H1 (cell line): ENCODE results near the gene RALGAPB. TPM values are rescaled to one million over a fixed set of nuclear protein-coding genes. Genes with fewer than 3 reads are reported as not detected.

ENCODE experiments used
- CTCF ChIA-PET: fragments of 300-600 bp; sonication (Branson Sonifier 250); formaldehyde crosslinking; loops from one replicate; lab custom pipeline; 2021; ENCODE audit not compliant: partially characterized antibody; lab: Charles Lee
- POLR2A ChIA-PET: fragments of 300-600 bp; sonication (Branson Sonifier 250); formaldehyde crosslinking; loops from one replicate; lab custom pipeline; 2021; ENCODE audit warnings: inconsistent platforms; ENCODE audit not compliant: partially characterized antibody; lab: Charles Lee
- DNase-seq, 2 experiments: peaks; one replicate each; pipeline versions ENCODE4 v3.0.0 to v3.0.0-alpha.2; 2010 to 2022; ENCODE audit warnings: low spot score in 2 of 2, low read depth in 1 of 2, mixed read lengths in 1 of 2
- FAIRE-seq: peaks from 2 replicates; lab custom pipeline; 2011; peaks lifted over from hg19 to GRCh38; lab: Jason Lieb, UNC
- H2AFZ ChIP-seq: 2 replicates; pipeline ENCODE4 v1.8.1; 2012; ENCODE audit warnings: low read length, inconsistent platforms
- H2AK5ac ChIP-seq: 2 replicates; pipeline ENCODE4 v1.6.1; 2013; ENCODE audit warnings: low read depth, low read length
- H2BK120ac ChIP-seq: replicated peaks from 2 replicates; pipeline ENCODE3; 2013; ENCODE audit warnings: low read depth, low read length, inconsistent platforms
- H2BK12ac ChIP-seq: 2 replicates; pipeline ENCODE4 v1.6.1; 2013; ENCODE audit warnings: low read depth, low read length
- H2BK15ac ChIP-seq: 2 replicates; pipeline ENCODE4 v1.6.1; 2013; ENCODE audit warnings: low read length
- H2BK20ac ChIP-seq: 2 replicates; pipeline ENCODE4 v1.6.1; 2013; ENCODE audit warnings: low read length
- H2BK5ac ChIP-seq: 2 replicates; pipeline ENCODE4 v1.6.1; 2013; ENCODE audit warnings: low read depth, low read length
- H3K14ac ChIP-seq: 2 replicates; pipeline ENCODE4 v1.6.1; 2013; ENCODE audit warnings: inconsistent platforms; ENCODE audit not compliant: insufficient read length
- H3K18ac ChIP-seq: 2 replicates; pipeline ENCODE4 v1.6.1; 2013; ENCODE audit warnings: low read length; ENCODE audit errors: extremely low read depth
- H3K23ac ChIP-seq: 2 replicates; pipeline ENCODE4 v1.6.1; 2013; ENCODE audit warnings: inconsistent platforms; ENCODE audit not compliant: insufficient read length
- H3K23me2 ChIP-seq: 2 replicates; pipeline ENCODE4 v1.6.1; 2013; ENCODE audit warnings: low read depth, low read length
- H3K27ac ChIP-seq: 2 replicates; pipeline ENCODE4 v1.6.1; 2011; ENCODE audit warnings: low read depth, low read length, inconsistent platforms
- H3K27me3 ChIP-seq, 4 experiments: replicated peaks in 1 of 4; 1 replicate in 1 of 4; 2 replicates in 3 of 4; pipeline versions ENCODE4 v1.6.1 to v1.8.1; 2011 to 2013; ENCODE audit warnings: low read length in 3 of 4, mild to moderate bottlenecking in 3 of 4, inconsistent platforms in 2 of 4, mixed read lengths in 2 of 4, moderate library complexity in 1 of 4; ENCODE audit not compliant: control insufficient read depth in 3 of 4, insufficient read depth in 3 of 4; ENCODE audit errors: extremely low read depth in 1 of 4
- H3K36me3 ChIP-seq, 4 experiments: 2 replicates each; pipeline versions ENCODE4 v1.6.1 to v1.8.1; 2011 to 2013; ENCODE audit warnings: mild to moderate bottlenecking in 4 of 4, low read length in 3 of 4, moderate library complexity in 2 of 4, control low read depth in 1 of 4, inconsistent platforms in 1 of 4; ENCODE audit not compliant: insufficient read depth in 4 of 4, control insufficient read depth in 2 of 4
- H3K4ac ChIP-seq: replicated peaks from 2 replicates; pipeline ENCODE3; 2013; ENCODE audit warnings: low read length, low read depth, mixed read lengths, inconsistent platforms; ENCODE audit not compliant: insufficient read length
- H3K4me1 ChIP-seq, 4 experiments: replicated peaks in 1 of 4; 1 replicate in 1 of 4; 2 replicates in 3 of 4; pipeline versions ENCODE4 v1.6.1 to v1.8.1; 2011 to 2013; ENCODE audit warnings: low read length in 3 of 4, inconsistent platforms in 2 of 4, mixed read lengths in 1 of 4; ENCODE audit not compliant: insufficient read depth in 4 of 4, control insufficient read depth in 3 of 4
- H3K4me2 ChIP-seq, 2 experiments: 2 replicates each; pipeline versions ENCODE4 v1.6.1 to v1.8.1; 2011 to 2013; ENCODE audit warnings: low read depth in 2 of 2, low read length in 2 of 2, control low read depth in 1 of 2, inconsistent platforms in 1 of 2, mild to moderate bottlenecking in 1 of 2; ENCODE audit not compliant: insufficient read depth in 1 of 2
- H3K4me3 ChIP-seq, 4 experiments: fragments of 200-600, 300-600 bp in 1 of 4; sonication (generic), shearing (Covaris generic), sonication (Bioruptor Twin) in 1 of 4; 2 replicates each; pipeline versions ENCODE4 v1.5.1 to v1.8.1; 2011 to 2016; ENCODE audit warnings: low read length in 4 of 4, low read depth in 3 of 4, control low read depth in 2 of 4, inconsistent platforms in 2 of 4, mild to moderate bottlenecking in 2 of 4, mixed read lengths in 1 of 4, moderate library complexity in 1 of 4; ENCODE audit not compliant: insufficient read depth in 2 of 4; ENCODE audit errors: extremely low read depth in 1 of 4
- H3K56ac ChIP-seq: replicated peaks from 2 replicates; pipeline ENCODE3; 2013; ENCODE audit warnings: low read depth, mild to moderate bottlenecking, mixed read lengths, low read length, inconsistent platforms; ENCODE audit not compliant: insufficient read length
- H3K79me1 ChIP-seq: 2 replicates; pipeline ENCODE4 v1.6.1; 2013; ENCODE audit warnings: low read depth, low read length, control low read depth
- H3K79me2 ChIP-seq, 2 experiments: 2 replicates each; pipeline versions ENCODE4 v1.6.1 to v1.8.1; 2012 to 2013; ENCODE audit warnings: low read length in 2 of 2, mild to moderate bottlenecking in 2 of 2, inconsistent platforms in 1 of 2; ENCODE audit not compliant: insufficient read depth in 2 of 2, control insufficient read depth in 1 of 2
- H3K9ac ChIP-seq, 4 experiments: replicated peaks in 1 of 4; 1 replicate in 1 of 4; 2 replicates in 3 of 4; pipeline versions ENCODE4 v1.6.1 to v1.8.1; 2011 to 2013; ENCODE audit warnings: low read depth in 3 of 4, low read length in 3 of 4, control low read depth in 2 of 4, mild to moderate bottlenecking in 2 of 4, moderate library complexity in 2 of 4, inconsistent platforms in 1 of 4; ENCODE audit errors: extremely low read depth in 1 of 4
- H3K9me3 ChIP-seq, 2 experiments: 2 replicates each; pipeline versions ENCODE4 v1.6.1 to v1.8.1; 2012 to 2013; ENCODE audit warnings: mild to moderate bottlenecking in 2 of 2, moderate library complexity in 2 of 2, control low read depth in 1 of 2, inconsistent platforms in 1 of 2, low read depth in 1 of 2, low read length in 1 of 2, mixed read lengths in 1 of 2; ENCODE audit not compliant: insufficient read depth in 2 of 2
- H4K20me1 ChIP-seq, 2 experiments: replicated peaks in 1 of 2; 2 replicates each; pipeline versions ENCODE3 to v1.8.1; 2011 to 2013; ENCODE audit warnings: inconsistent platforms in 2 of 2, low read length in 2 of 2, mild to moderate bottlenecking in 1 of 2; ENCODE audit not compliant: insufficient read depth in 2 of 2, control insufficient read depth in 1 of 2
- H4K5ac ChIP-seq: 2 replicates; pipeline ENCODE4 v1.6.1; 2013; ENCODE audit warnings: low read length, low read depth, mixed read lengths, inconsistent platforms; ENCODE audit not compliant: insufficient read length
- H4K8ac ChIP-seq: 2 replicates; pipeline ENCODE4 v1.8.0; 2013; ENCODE audit warnings: mild to moderate bottlenecking, moderate library complexity, low read length, inconsistent platforms; ENCODE audit not compliant: insufficient read depth; ENCODE audit errors: extremely low read depth
- H4K91ac ChIP-seq: replicated peaks from 2 replicates; pipeline ENCODE3; 2013; ENCODE audit warnings: low read length, mixed read lengths, inconsistent platforms; ENCODE audit not compliant: insufficient read length
- ASH2L ChIP-seq: fragments of 200-600, 300-600 bp; sonication (generic); IDR thresholded peaks from one replicate; pipeline ENCODE4 v1.7.1; 2017; ENCODE audit warnings: low read length
- BACH1 ChIP-seq: IDR thresholded peaks from 2 replicates; pipeline ENCODE4 v1.6.1; 2012; ENCODE audit warnings: low read length, improper control_type of control experiment
- BRCA1 ChIP-seq: IDR thresholded peaks from 2 replicates; pipeline ENCODE4 v1.6.1; 2012; ENCODE audit warnings: low read depth, low read length, improper control_type of control experiment
- CREB1 ChIP-seq: IDR thresholded peaks from 2 replicates; pipeline ENCODE4 v1.6.1; 2012; ENCODE audit warnings: inconsistent platforms
- JUND ChIP-seq: IDR thresholded peaks from 2 replicates; pipeline ENCODE4 v1.6.1; 2011; ENCODE audit warnings: mild to moderate bottlenecking, improper control_type of control experiment, low read length
- KDM4A ChIP-seq: IDR thresholded peaks from one replicate; pipeline ENCODE4 v1.7.1; 2012; ENCODE audit warnings: low read depth, mild to moderate bottlenecking, moderate library complexity, low read length, inconsistent platforms; ENCODE audit not compliant: severe bottlenecking
- MAX ChIP-seq: IDR thresholded peaks from 2 replicates; pipeline ENCODE4 v1.6.1; 2012; ENCODE audit warnings: inconsistent platforms
- POLR2A ChIP-seq, 2 experiments: IDR thresholded peaks; 1 replicate in 1 of 2; 2 replicates in 1 of 2; pipeline ENCODE4 v1.6.1; 2011; ENCODE audit warnings: low read depth in 2 of 2, low read length in 2 of 2, mild to moderate bottlenecking in 2 of 2; ENCODE audit errors: control extremely low read depth in 1 of 2
- WGBS, 2 experiments: shearing (Covaris generic) in 1 of 2; methylation state at CpG; one replicate each; pipeline versions ENCODE4 v1.1.6 to v1.1.7; 2013 to 2015; ENCODE audit warnings: low lambda C conversion rate in 2 of 2, mixed read lengths in 2 of 2, inconsistent platforms in 1 of 2, low coverage in 1 of 2, missing lambda C conversion rate in 1 of 2; ENCODE audit not compliant: insufficient replicate concordance in 2 of 2, insufficient coverage in 1 of 2, insufficient read length in 1 of 2; ENCODE audit errors: extremely low coverage in 1 of 2, missing lambda C conversion rate in 1 of 2; 5-methylcytosine and 5-hydroxymethylcytosine counted together
- long read RNA-seq, 2 experiments: library from RNA in 1 of 2; library from capped mRNA in 1 of 2; stranded (forward); transcript quantifications; one replicate each; pipeline ENCODE4 v2.0.0, GENCODE V29; 2021; ENCODE audit warnings: inconsistent platforms in 1 of 2
- polyA minus RNA-seq, 3 experiments: library from RNA; depleted of rRNA, polyadenylated mRNA; stranded (reverse); fragments of >200 nt; gene quantifications; 1 replicate in 2 of 3; 2 replicates in 1 of 3; pipeline ENCODE4 v1.2.3, GENCODE V29; 2011
- polyA plus RNA-seq, 7 experiments: library from polyadenylated mRNA; depleted of rRNA in 3 of 7; stranded (reverse) in 5 of 7; unstranded in 2 of 7; fragments of >200 nt in 5 of 7; fragments of 200-250 nt in 2 of 7; gene quantifications; 1 replicate in 5 of 7; 2 replicates in 1 of 7; 4 replicates in 1 of 7; pipeline versions ENCODE4 v1.2.1 to v1.2.3, GENCODE V29; 2011 to 2013; ENCODE audit warnings: missing spikeins in 2 of 7, mixed read lengths in 2 of 7
- total RNA-seq: library from RNA; stranded (reverse); fragmentation: NEBNext Ultra II Directional; extraction: Animal tissue kit (Norgen Biotek cat#: 25700); gene quantifications from 2 replicates; pipeline ENCODE4 v1.2.1, GENCODE V29; 2021

The RALGAPB gene
- total RNA-seq (33.8 and 35.1 TPM in 2 replicates), polyA plus RNA-seq (2011; rRNA removed) (9.2 and 10.6 TPM in 2 replicates), polyA minus RNA-seq (2011; rRNA and poly(A)+ RNA removed) (38.8 and 46.1 TPM in 2 replicates)
- polyA plus RNA-seq (2011; cell fraction: cytosol; rRNA removed) = 11.4 TPM
- 14.1 TPM for polyA plus RNA-seq (2011; cell fraction: nucleus; rRNA removed)
- polyA plus RNA-seq (2012, experiment 1 of 2) = 13.1 to 23.1 TPM (median 17.6 TPM) in 4 replicates
- polyA plus RNA-seq (2012, experiment 2 of 2) = 1.3 TPM
- polyA plus RNA-seq (2013, experiment 1 of 2) = 15.9 TPM
- polyA plus RNA-seq (2013, experiment 2 of 2) = 14.4 TPM
- polyA minus RNA-seq (2011; cell fraction: cytosol; rRNA and poly(A)+ RNA removed) = 21.9 TPM
- 55.1 TPM for polyA minus RNA-seq (2011; cell fraction: nucleus; rRNA and poly(A)+ RNA removed)
- long read RNA-seq, experiment 1, full-length matches to known transcripts = 2 of 25 reads
- long read RNA-seq, experiment 1, partial matches to known transcripts = 8 of 25 reads
- long read RNA-seq, experiment 1, other reads (novel, unspliced or antisense) = 15 of 25 reads
- long read RNA-seq, experiment 2, partial matches to known transcripts = 1 of 4 reads
- long read RNA-seq, experiment 2, other reads (novel, unspliced or antisense) = 3 of 4 reads

- Histone ChIP-seq H2BK12ac (no peak within 1 kb of the TSS; the same call in 1 of the 2 replicates), H3K18ac (0 out of 2 replicates have a peak within 1 kb of the TSS, but pooled peaks have one; percentile 24), H3K4me2 (peak within 1 kb of the TSS; percentile 88 to 89), H3K79me1 (peaks cover 12% of the 10 kb centered on the region; the same call in 1 of the 2 replicates), H4K5ac (peak within 1 kb of the TSS; percentile 69), H3K23me2 (peaks cover 5% of the 10 kb centered on the region), H3K9ac (peak within 1 kb of the TSS in 3 of 4 experiments; percentile 63 to 80 (median 75); a peak in 6 of 7 replicates), H3K4ac (no peak within 1 kb of the TSS), H2BK5ac (0 out of 2 replicates have a peak within 1 kb of the TSS, but pooled peaks have one; percentile 55), H2AK5ac (no peak within 1 kb of the TSS; the same call in 1 of the 2 replicates), H3K36me3 (no peaks in the 10 kb centered on the region), H4K91ac (no peak within 1 kb of the TSS), H3K14ac (no peak within 1 kb of the TSS), H2AFZ (peak within 1 kb of the TSS; percentile 63), H3K4me1 (peaks cover 0 to 8% (median 4%) of the 10 kb centered on the region in 4 experiments; a peak in 6 of 7 replicates), H2BK20ac (no peak within 1 kb of the TSS), H3K4me3 (peak within 1 kb of the TSS; percentile 69 to 92 (median 79)), H3K27ac (peak within 1 kb of the TSS; percentile 80; the same call in 1 of the 2 replicates), H3K23ac (no peak within 1 kb of the TSS), H3K79me2 (peaks cover 20 to 44% of the 10 kb centered on the region in 2 experiments), H3K9me3 (no peaks in the 10 kb centered on the region), H4K8ac (peak within 1 kb of the TSS; percentile 96; the same call in 1 of the 2 replicates), H3K27me3 (no peaks in the 10 kb centered on the region; a peak in 1 of 7 replicates), H2BK120ac (no peak within 1 kb of the TSS), H2BK15ac (0 out of 2 replicates have a peak within 1 kb of the TSS, but pooled peaks have one; percentile 10), H4K20me1 (peaks cover 4 to 10% of the 10 kb centered on the region in 2 experiments), H3K56ac (no peak within 1 kb of the TSS)
- FAIRE-seq (peak; percentile 92), DNase-seq (peak; percentile 99)
- ChIA-PET CTCF (interaction anchor here (0.6 to 7.9 kb wide), 21 partner anchors 8 to 363 kb away, joined by 3 to 60 read pairs (median 5); partner anchors contain the start of gene SNHG17), POLR2A (interaction anchor here (0.8 to 7.0 kb wide), 16 partner anchors 9 to 100 kb away, joined by 3 to 73 read pairs (median 5); partner anchors contain the start of gene SNHG17)
- 1% methylated on average over 65 of the region's 81 CpGs; no CpG with 5 or more reads in 1 of the 2 experiments for WGBS, 2 experiments
- TF ChIP-seq BACH1 (peak; percentile 39; the same call in 1 of the 2 replicates), BRCA1 (no peak), ASH2L (peak; percentile 45), KDM4A (peak; percentile 80), CREB1 (peak; percentile 82), MAX (peak; percentile 28; the same call in 1 of the 2 replicates), POLR2A (IDR thresholded peaks at IDR 0.05; ENCODE audit: control extremely low read depth in 1 of 2, low read depth in 2 of 2, low read length in 2 of 2) (peak; percentile 59 to 89), JUND (no peak)
Observed at GRCh38 chr20:38472513-38473366, at the start of gene RALGAPB. TSS of gene RALGAPB (plus strand) at chr20:38472843. CDS start at chr20:38488433, 15,590 bp downstream.
